Gastroesophageal sphincter (tissue), 4 donors: ENCODE data around the gene RPL35A. TPM values are rescaled to one million over a fixed set of nuclear protein-coding genes. Genes with fewer than 3 reads are reported as not detected.
A peak's percentile ranks its signal among the peaks of the same experiment; 100 is the strongest.
"Not testable (repeated sequence)": the region's sequence is repeated elsewhere in the genome, so short reads cannot be mapped to it uniquely, and the experiment has no call there.

Experiments
- ATAC-seq: fragments of 150-250 bp; one replicate; pipeline ENCODE4 v1.9.1; 2016; ENCODE audit warnings: mild to moderate bottlenecking, moderate library complexity
- H3K27ac ChIP-seq, 4 donors: fragments of 200-600 bp; sonication (generic) in 3 of 4; 1 replicate in 3 of 4; 2 replicates in 1 of 4; pipeline ENCODE4 v1.5.1; 2016 to 2019
- H3K27me3 ChIP-seq: fragments of 200-600 bp; sonication (generic); one replicate; pipeline ENCODE4 v1.5.1; 2019
- H3K36me3 ChIP-seq, 2 donors: fragments of 200-600 bp; sonication (generic); one replicate each; pipeline ENCODE4 v1.5.1; 2019; ENCODE audit warnings: control low read depth in 1 of 2
- H3K4me1 ChIP-seq, 3 donors: fragments of 200-600 bp; sonication (generic); 1 replicate in 2 of 3; 2 replicates in 1 of 3; pipeline ENCODE4 v1.5.1; 2016 to 2019; ENCODE audit warnings: control low read depth in 2 of 3
- H3K4me3 ChIP-seq, 2 donors: fragments of 200-600 bp; sonication (generic); one replicate each; pipeline ENCODE4 v1.5.1; 2019; ENCODE audit warnings: mild to moderate bottlenecking in 1 of 2, moderate library complexity in 1 of 2
- H3K9me3 ChIP-seq, 3 donors: fragments of 200-600 bp; sonication (generic); one replicate each; pipeline ENCODE4 v1.5.1; 2017 to 2019; ENCODE audit warnings: control low read depth in 2 of 3
- CTCF ChIP-seq, 4 experiments: fragments of 200-600 bp in 2 of 4; fragments of 450-650 bp in 2 of 4; sonication (generic) in 1 of 4; IDR thresholded peaks; one replicate each; pipeline ENCODE4 v1.5.1; 2017 to 2019; ENCODE audit warnings: antibody characterized with exemption in 4 of 4, mild to moderate bottlenecking in 2 of 4, moderate library complexity in 2 of 4
- EP300 ChIP-seq: sonication (generic); formaldehyde crosslinking; IDR thresholded peaks from one replicate; pipeline ENCODE4 v1.6.1; 2017; ENCODE audit warnings: antibody characterized with exemption, mild to moderate bottlenecking
- POLR2A ChIP-seq, 2 donors: fragments of 450-650 bp; IDR thresholded peaks; one replicate each; pipeline ENCODE4 v1.6.1; 2017; ENCODE audit warnings: antibody characterized with exemption in 2 of 2, mild to moderate bottlenecking in 2 of 2, moderate library complexity in 1 of 2
- POLR2AphosphoS5 ChIP-seq: sonication (generic); formaldehyde crosslinking; IDR thresholded peaks from one replicate; pipeline ENCODE4 v1.6.1; 2017; ENCODE audit warnings: antibody characterized with exemption
- WGBS, 2 donors: methylation state at CpG; one replicate each; pipeline ENCODE4 v1.1.5; 2018; ENCODE audit warnings: low coverage in 1 of 2; 5-methylcytosine and 5-hydroxymethylcytosine counted together
- total RNA-seq, 4 donors: library from RNA; depleted of rRNA; stranded (reverse); fragments of >200 nt; gene quantifications; one replicate each; pipeline ENCODE4 v1.1.0, GENCODE V29; 2016

The RPL35A gene
- total RNA-seq, 4 donors from 2014 or later, result 394 to 1,032 (median 816) TPM

GRCh38 chr3:197959891-197960693, 10.1 kb downstream of the RPL35A start, which contains the start of gene LMLN:
LMLN (plus strand) TSS chr3:197960217; CDS start chr3:197960246, 29 bp downstream.
- WGBS, 2 donors, result 0% methylated on average over 4 to 5 of the region's 62 CpGs
- H3K27me3 ChIP-seq, result no peaks in the 10 kb centered on the region
- H3K4me3 ChIP-seq, result peak within 1 kb of the TSS; percentile 62 to 88

GRCh38 chr3:197960694-197961581, 10.9 kb downstream of the RPL35A start:
- no peak for TF ChIP-seq CTCF (IDR thresholded peaks at IDR 0.05)
- no peak for TF ChIP-seq POLR2A (IDR thresholded peaks at IDR 0.05)
- TF ChIP-seq EP300, result no peak
- TF ChIP-seq POLR2AphosphoS5, result no peak
- peak overlapping the region; percentile 62 to 88 for H3K4me3 ChIP-seq
- no peaks in the 10 kb centered on the region for H3K27me3 ChIP-seq
- peaks cover 0 to 12% of the 10 kb centered on the region in 2 donors for H3K36me3 ChIP-seq
- peak overlapping the region; percentile 47 to 84 (median 77) for H3K27ac ChIP-seq
- peaks cover 0 to 41% (median 5%) of the 10 kb centered on the region in 3 donors for H3K4me1 ChIP-seq
- no peaks in the 10 kb centered on the region for H3K9me3 ChIP-seq
- 7 to 22% methylated on average over 8 to 18 of the region's 23 CpGs for WGBS, 2 donors
- ATAC-seq, result no peak

More at GRCh38 chr3:197959891-197960693, 10.1 kb downstream of the RPL35A start, which contains the start of gene LMLN:
- H3K9me3 ChIP-seq, result no peaks in the 10 kb centered on the region
- ATAC-seq, result peak; percentile 99
- peak; percentile 64 to 74 for TF ChIP-seq POLR2A (IDR thresholded peaks at IDR 0.05)
- TF ChIP-seq CTCF (IDR thresholded peaks at IDR 0.05), result no peak
- TF ChIP-seq EP300, result no peak
- peak; percentile 76 for TF ChIP-seq POLR2AphosphoS5
- peak within 1 kb of the TSS; percentile 70 to 84 (median 77) for H3K27ac ChIP-seq
- H3K36me3 ChIP-seq, result peaks cover 0 to 20% of the 10 kb centered on the region in 2 donors
- peaks cover 0 to 41% (median 5%) of the 10 kb centered on the region in 3 donors for H3K4me1 ChIP-seq

DNA sequence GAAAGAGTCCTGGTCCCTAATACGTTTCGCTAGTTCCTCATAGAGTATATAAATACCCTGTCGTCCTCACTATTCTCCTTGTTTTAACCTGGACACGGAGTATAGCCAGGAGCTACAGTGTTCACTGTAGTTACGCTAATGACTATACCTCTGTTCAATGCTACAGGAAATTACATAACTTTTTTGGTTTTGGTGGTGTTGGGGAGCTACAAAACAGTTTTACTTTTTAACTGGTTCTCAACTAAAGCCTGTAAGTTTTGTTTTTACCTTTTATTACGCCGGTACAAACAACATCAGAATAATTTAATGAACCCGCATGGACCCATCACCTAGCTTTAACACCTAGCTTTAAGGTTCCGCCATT, 11.6 kb downstream of the RPL35A start:
- H3K9me3 ChIP-seq, result no peaks in the 10 kb centered on the region
- 76 to 81% methylated on average over 9 of the region's 9 CpGs for WGBS, 2 donors
- peak overlapping the region in 1 of 4 donors; percentile 84 for H3K27ac ChIP-seq
- TF ChIP-seq POLR2A (IDR thresholded peaks at IDR 0.05), result no peak
- TF ChIP-seq POLR2AphosphoS5, result no peak
- no peak for TF ChIP-seq EP300
- no peak for TF ChIP-seq CTCF (IDR thresholded peaks at IDR 0.05)
- H3K4me3 ChIP-seq, result no peak overlapping the region
- peaks cover 0 to 41% (median 5%) of the 10 kb centered on the region in 3 donors for H3K4me1 ChIP-seq
- no peak for ATAC-seq
- no peaks in the 10 kb centered on the region for H3K27me3 ChIP-seq
- peaks cover 0 to 5% of the 10 kb centered on the region in 2 donors for H3K36me3 ChIP-seq

DNA sequence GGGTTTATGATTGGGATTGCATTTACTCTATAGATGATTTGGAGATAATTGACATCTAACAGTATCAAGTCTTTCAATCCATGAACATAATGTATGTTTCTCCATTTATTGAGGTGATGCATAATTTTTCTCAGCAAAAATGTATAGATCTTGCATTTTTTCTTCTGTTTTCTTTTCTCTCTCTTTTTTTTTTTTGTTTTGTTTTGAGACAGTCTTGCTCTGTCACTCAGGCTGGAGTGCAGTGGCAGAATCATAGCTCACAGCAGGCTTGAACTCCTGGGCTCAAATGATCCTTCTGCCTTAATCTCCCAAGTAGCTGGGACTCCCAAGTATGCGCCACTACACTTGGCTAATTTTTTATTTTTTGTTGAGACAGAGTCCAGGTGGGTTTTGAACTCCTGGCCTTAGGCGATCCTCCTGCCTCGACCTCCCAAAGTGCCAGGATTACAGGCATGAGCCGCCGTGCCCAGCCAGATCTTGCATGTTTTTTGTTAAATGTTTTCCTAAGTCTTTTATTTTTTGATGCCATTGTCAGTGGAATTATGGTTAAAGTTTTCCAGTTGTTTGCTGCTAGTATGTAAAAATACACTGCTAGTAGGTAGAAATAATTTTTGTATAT, 13.1 kb downstream of the RPL35A start:
- ATAC-seq, result no peak
- TF ChIP-seq POLR2A (IDR thresholded peaks at IDR 0.05) (no peak), POLR2AphosphoS5 (no peak), EP300 (no peak), CTCF (IDR thresholded peaks at IDR 0.05) (no peak)
- no peak overlapping the region for H3K27ac ChIP-seq

DNA sequence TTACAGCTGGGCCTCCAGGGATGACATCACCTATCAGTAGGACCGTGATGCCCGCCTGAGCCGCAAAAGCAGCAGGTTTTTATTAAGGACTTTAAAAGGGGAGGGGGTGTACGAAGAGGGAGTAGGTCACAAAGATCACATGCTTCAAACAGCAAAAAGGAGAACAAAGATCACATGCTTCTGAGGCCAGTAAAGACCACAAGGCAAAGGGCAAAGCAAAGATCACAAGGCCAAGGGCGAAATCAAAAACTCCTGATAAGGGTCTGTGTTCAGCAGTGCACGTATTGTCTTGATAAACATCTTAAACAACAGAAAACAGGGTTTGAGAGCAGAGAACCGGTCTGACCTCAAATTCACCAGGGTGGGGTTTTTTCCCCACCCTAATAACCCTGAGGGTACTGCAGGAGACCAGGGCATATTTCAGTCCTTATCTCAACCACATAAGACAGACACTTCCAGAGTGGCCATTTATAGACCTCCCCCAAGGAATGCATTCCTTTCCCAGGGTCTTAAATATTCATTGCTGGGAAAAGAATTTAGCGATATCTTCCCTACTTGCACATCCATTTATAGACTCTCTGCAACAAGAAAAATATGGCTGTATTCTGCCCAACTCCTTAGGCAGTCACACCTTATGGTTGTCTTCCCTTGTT, 17.5 kb downstream of the RPL35A start:
- not testable (repeated sequence) for H3K27me3 ChIP-seq, H3K4me3 ChIP-seq, H3K4me1 ChIP-seq, H3K27ac ChIP-seq, ATAC-seq, H3K9me3 ChIP-seq, H3K36me3 ChIP-seq
- 83 to 97% methylated on average over 1 to 8 of the region's 8 CpGs for WGBS, 2 donors

More for the DNA sequence above, 13.1 kb downstream of the RPL35A start:
- Histone ChIP-seq H3K4me1 (peaks cover 0 to 33% (median 5%) of the 10 kb centered on the region in 3 donors), H3K36me3 (no peaks in the 10 kb centered on the region), H3K4me3 (no peak overlapping the region), H3K9me3 (peaks cover 0 to 4% (median 0%) of the 10 kb centered on the region in 3 donors), H3K27me3 (no peaks in the 10 kb centered on the region)
- 81 to 97% methylated on average over 5 of the region's 5 CpGs for WGBS, 2 donors
